A673 (cell line): ENCODE results near the gene RALGAPA2.

Experiments used
- CTCF ChIP-seq: fragments of 300-800, 200-600 bp; sonication (generic); conservative IDR thresholded peaks from 2 replicates; pipeline ENCODE4 v1.5.1; 2017; ENCODE audit warnings: low read depth, mild to moderate bottlenecking, antibody characterized with exemption, low read length, moderate library complexity, mixed read lengths
- EZH2 ChIP-seq: fragments of 200-600 bp; sonication (generic); IDR thresholded peaks from 2 replicates; pipeline ENCODE4 v1.6.1; 2017; ENCODE audit warnings: borderline replicate concordance, low read depth, mild to moderate bottlenecking, mixed read lengths, antibody characterized with exemption, low read length; ENCODE audit not compliant: poor library complexity, severe bottlenecking

- TF ChIP-seq CTCF (no peak), EZH2 (no peak)
Measured at GRCh38 chr20:20482453-20482852, 230.0 kb downstream of the RALGAPA2 start.
